H9 (cell line): ENCODE results near the gene TSPYL1. TPM values are rescaled to one million over a fixed set of nuclear protein-coding genes. Genes with fewer than 3 reads are reported as not detected.

Source experiments
- DNase-seq: peaks from one replicate; pipeline ENCODE4 v3.0.0-alpha.2; 2017
- H2AFZ ChIP-seq: one replicate; pipeline ENCODE4 v1.6.1; 2013; ENCODE audit warnings: mild to moderate bottlenecking, low read length, control low read depth, moderate library complexity
- H2AK5ac ChIP-seq: 2 replicates; pipeline ENCODE4 v1.6.1; 2013; ENCODE audit warnings: low read length, control low read depth, mixed read lengths; ENCODE audit not compliant: insufficient read length
- H2BK120ac ChIP-seq: one replicate; pipeline ENCODE4 v1.6.1; 2013; ENCODE audit warnings: low read depth, mild to moderate bottlenecking, low read length, control low read depth, inconsistent platforms; ENCODE audit not compliant: poor library complexity, severe bottlenecking
- H2BK12ac ChIP-seq: 2 replicates; pipeline ENCODE4 v1.6.1; 2013; ENCODE audit warnings: low read length, control low read depth, mixed read lengths, low read depth; ENCODE audit not compliant: insufficient read length
- H2BK15ac ChIP-seq: 2 replicates; pipeline ENCODE4 v1.6.1; 2013; ENCODE audit warnings: low read depth, low read length, control low read depth
- H2BK20ac ChIP-seq: one replicate; pipeline ENCODE4 v1.6.1; 2013; ENCODE audit warnings: low read depth, mild to moderate bottlenecking, low read length, control low read depth, inconsistent platforms; ENCODE audit not compliant: poor library complexity, severe bottlenecking
- H2BK5ac ChIP-seq: 2 replicates; pipeline ENCODE4 v1.6.1; 2013; ENCODE audit warnings: low read length, control low read depth, mixed read lengths; ENCODE audit not compliant: insufficient read length
- H3K14ac ChIP-seq: 2 replicates; pipeline ENCODE4 v1.6.1; 2013; ENCODE audit warnings: low read length, control low read depth; ENCODE audit not compliant: insufficient read depth
- H3K18ac ChIP-seq: 2 replicates; pipeline ENCODE4 v1.6.1; 2013; ENCODE audit warnings: low read depth, mild to moderate bottlenecking, mixed read lengths, low read length, control low read depth; ENCODE audit not compliant: insufficient read length
- H3K23ac ChIP-seq: 2 replicates; pipeline ENCODE4 v1.6.1; 2013; ENCODE audit warnings: low read length, control low read depth, mixed read lengths, low read depth; ENCODE audit not compliant: insufficient read length
- H3K23me2 ChIP-seq: 2 replicates; pipeline ENCODE4 v1.6.1; 2013; ENCODE audit warnings: low read depth, mild to moderate bottlenecking, mixed read lengths, low read length, control low read depth; ENCODE audit not compliant: insufficient read length, poor library complexity, severe bottlenecking
- H3K27ac ChIP-seq: 2 replicates; pipeline ENCODE4 v1.5.1; 2013; ENCODE audit warnings: low read length, control low read depth, mixed read lengths, low read depth; ENCODE audit not compliant: insufficient read length
- H3K27me3 ChIP-seq: 2 replicates; pipeline ENCODE4 v1.6.1; 2013; ENCODE audit warnings: low read length, control low read depth, inconsistent platforms; ENCODE audit not compliant: insufficient read depth
- H3K4ac ChIP-seq: 2 replicates; pipeline ENCODE4 v1.6.1; 2013; ENCODE audit warnings: low read depth, mild to moderate bottlenecking, control low read depth, inconsistent platforms, low read length, moderate library complexity
- H3K4me1 ChIP-seq: 2 replicates; pipeline ENCODE4 v1.6.1; 2013; ENCODE audit warnings: low read length, control low read depth, inconsistent platforms; ENCODE audit not compliant: insufficient read depth
- H3K4me2 ChIP-seq: 2 replicates; pipeline ENCODE4 v1.6.1; 2013; ENCODE audit warnings: low read length, control low read depth, mixed read lengths; ENCODE audit not compliant: insufficient read length, insufficient read depth
- H3K56ac ChIP-seq: 2 replicates; pipeline ENCODE4 v1.6.1; 2013; ENCODE audit warnings: low read depth, mild to moderate bottlenecking, mixed read lengths, low read length, control low read depth; ENCODE audit not compliant: insufficient read length
- H3K79me1 ChIP-seq: 2 replicates; pipeline ENCODE4 v1.6.1; 2013; ENCODE audit warnings: low read depth, mild to moderate bottlenecking, moderate library complexity, low read length, control low read depth, inconsistent platforms; ENCODE audit not compliant: insufficient read depth, poor library complexity, severe bottlenecking
- H3K79me2 ChIP-seq: 2 replicates; pipeline ENCODE4 v1.6.1; 2013; ENCODE audit warnings: low read length, control low read depth, inconsistent platforms; ENCODE audit not compliant: insufficient read depth
- H3K9ac ChIP-seq: 2 replicates; pipeline ENCODE4 v1.6.1; 2013; ENCODE audit warnings: low read length, control low read depth, mixed read lengths; ENCODE audit not compliant: insufficient read length; ENCODE audit errors: extremely low read depth
- H3K9me3 ChIP-seq: one replicate; pipeline ENCODE4 v1.6.1; 2013; ENCODE audit warnings: low read depth, low read length, inconsistent platforms; ENCODE audit not compliant: control insufficient read depth
- H3T11ph ChIP-seq: one replicate; pipeline ENCODE4 v1.6.1; 2013; ENCODE audit warnings: mild to moderate bottlenecking, low read length, control low read depth, inconsistent platforms
- H4K20me1 ChIP-seq: one replicate; pipeline ENCODE4 v1.6.1; 2013; ENCODE audit not compliant: control insufficient read depth, insufficient read length, insufficient read depth
- H4K5ac ChIP-seq: 2 replicates; pipeline ENCODE4 v1.6.1; 2013; ENCODE audit warnings: low read depth, mild to moderate bottlenecking, mixed read lengths, low read length, control low read depth; ENCODE audit not compliant: insufficient read length
- H4K8ac ChIP-seq: replicated peaks from 2 replicates; pipeline ENCODE4 v1.6.1; 2013; ENCODE audit warnings: low read length, control low read depth, mixed read lengths, low read depth; ENCODE audit not compliant: insufficient read length
- H4K91ac ChIP-seq: 2 replicates; pipeline ENCODE4 v1.6.1; 2013; ENCODE audit warnings: low read depth, mild to moderate bottlenecking, moderate library complexity, mixed read lengths, low read length, control low read depth; ENCODE audit not compliant: insufficient read length
- H3K27ac Mint-ChIP-seq, 3 experiments: 2 replicates in 2 of 3; 3 replicates in 1 of 3; pipeline ENCODE4 v1.8.0; 2020 to 2021; ENCODE audit warnings: mixed read lengths in 3 of 3, mild to moderate bottlenecking in 1 of 3, moderate library complexity in 1 of 3
- H3K27me3 Mint-ChIP-seq: 2 replicates; pipeline ENCODE4 v1.8.0; 2021; ENCODE audit warnings: low read depth, mild to moderate bottlenecking, moderate library complexity, mixed read lengths
- H3K36me3 Mint-ChIP-seq, 3 experiments: 2 replicates in 2 of 3; 3 replicates in 1 of 3; pipeline ENCODE4 v1.8.0; 2020 to 2021; ENCODE audit warnings: low read depth in 3 of 3, mixed read lengths in 3 of 3; ENCODE audit not compliant: insufficient read depth in 1 of 3
- H3K4me1 Mint-ChIP-seq, 2 experiments: 2 replicates each; pipeline ENCODE4 v1.8.0; 2020; ENCODE audit warnings: mixed read lengths in 2 of 2
- H3K4me3 Mint-ChIP-seq, 2 experiments: 2 replicates in 1 of 2; 3 replicates in 1 of 2; pipeline ENCODE4 v1.8.0; 2020 to 2021; ENCODE audit warnings: mild to moderate bottlenecking in 2 of 2, mixed read lengths in 2 of 2, moderate library complexity in 1 of 2
- H3K9me3 Mint-ChIP-seq, 2 experiments: 2 replicates in 1 of 2; 3 replicates in 1 of 2; pipeline ENCODE4 v1.8.0; 2020; ENCODE audit warnings: mild to moderate bottlenecking in 2 of 2, mixed read lengths in 2 of 2, moderate library complexity in 1 of 2
- CTCF ChIP-seq: fragments of 200-600 bp; sonication (generic); conservative IDR thresholded peaks from 3 replicates; pipeline ENCODE4 v1.8.0; 2021; ENCODE audit warnings: antibody characterized with exemption, mild to moderate bottlenecking
- WGBS: extraction: QIAGEN DNeasy Blood & Tissue Kit; methylation state at CpG from one replicate; pipeline ENCODE4 v1.1.7; 2013; ENCODE audit warnings: missing lambda C conversion rate, low lambda C conversion rate, mixed read lengths; ENCODE audit not compliant: insufficient read length; ENCODE audit errors: extremely low coverage; 5-methylcytosine and 5-hydroxymethylcytosine counted together
- total RNA-seq: library from RNA; stranded (reverse); gene quantifications from 2 replicates; pipeline ENCODE4 v1.2.1, GENCODE V29; 2021

Gene TSPYL1
- total RNA-seq, 1 experiment from 2014 or later: 75.3 TPM

- no peak overlapping the region for H3K56ac ChIP-seq
- no peak overlapping the region for H3T11ph ChIP-seq
- peaks cover 5 to 12% (median 8%) of the 10 kb centered on the region in 3 experiments; a peak in 4 of 7 replicates for H3K36me3 Mint-ChIP-seq
- H3K27me3 Mint-ChIP-seq: no peaks in the 10 kb centered on the region
- H3K4me1 ChIP-seq: peaks cover 4% of the 10 kb centered on the region; the same call in 1 of the 2 replicates
- no CpG with 5 or more reads among the region's 1 CpG for WGBS
- no peak overlapping the region for H3K27ac ChIP-seq
- no peaks in the 10 kb centered on the region for H3K9me3 Mint-ChIP-seq
- H3K79me1 ChIP-seq: no peaks in the 10 kb centered on the region
- no peak for TF ChIP-seq CTCF
- H4K20me1 ChIP-seq: no peaks in the 10 kb centered on the region
- no peak overlapping the region for H3K4me2 ChIP-seq
- H3K27ac Mint-ChIP-seq: no peak overlapping the region
- no peaks in the 10 kb centered on the region; the same call in 1 of the 2 replicates for H3K79me2 ChIP-seq
- H3K23ac ChIP-seq: no peak overlapping the region
- no peak overlapping the region for H3K14ac ChIP-seq
- H3K4me1 Mint-ChIP-seq: peaks cover 8 to 9% of the 10 kb centered on the region in 2 experiments
- peaks cover 6% of the 10 kb centered on the region for H3K23me2 ChIP-seq
- H4K5ac ChIP-seq: no peak overlapping the region
- no peak overlapping the region for H2AFZ ChIP-seq
- no peak overlapping the region for H3K9ac ChIP-seq
- no peak overlapping the region for H2BK5ac ChIP-seq
- no peak overlapping the region for H2BK15ac ChIP-seq
- H3K18ac ChIP-seq: no peak overlapping the region
- no peak for DNase-seq
- H2BK20ac ChIP-seq: no peak overlapping the region
- no peak overlapping the region for H3K4me3 Mint-ChIP-seq
- no peak overlapping the region for H2AK5ac ChIP-seq
- H4K8ac ChIP-seq: no peak overlapping the region
- H4K91ac ChIP-seq: no peak overlapping the region
- no peaks in the 10 kb centered on the region for H3K9me3 ChIP-seq
- no peak overlapping the region for H2BK12ac ChIP-seq
- H2BK120ac ChIP-seq: no peak overlapping the region
- no peak overlapping the region for H3K4ac ChIP-seq
- H3K27me3 ChIP-seq: no peaks in the 10 kb centered on the region
Observed at GRCh38 chr6:116256694-116257093, 23.0 kb downstream of the TSPYL1 start.
